Ishikawa (cell line): ENCODE data around the gene AP5S1.

Experiments used
- EGR1 ChIP-seq: IDR thresholded peaks from 2 replicates; pipeline ENCODE4 v1.6.1; 2012
- EP300 ChIP-seq: IDR thresholded peaks from 2 replicates; pipeline ENCODE4 v1.6.1; 2012; ENCODE audit warnings: borderline replicate concordance
- TAF1 ChIP-seq: IDR thresholded peaks from 2 replicates; pipeline ENCODE4 v1.6.1; 2012; ENCODE audit warnings: low read depth, mild to moderate bottlenecking
- TF ChIP-seq, protein P1 (sequence below): IDR thresholded peaks from 2 replicates; pipeline ENCODE4 v1.6.1; 2012; ENCODE audit warnings: low read depth, mild to moderate bottlenecking

DNA sequence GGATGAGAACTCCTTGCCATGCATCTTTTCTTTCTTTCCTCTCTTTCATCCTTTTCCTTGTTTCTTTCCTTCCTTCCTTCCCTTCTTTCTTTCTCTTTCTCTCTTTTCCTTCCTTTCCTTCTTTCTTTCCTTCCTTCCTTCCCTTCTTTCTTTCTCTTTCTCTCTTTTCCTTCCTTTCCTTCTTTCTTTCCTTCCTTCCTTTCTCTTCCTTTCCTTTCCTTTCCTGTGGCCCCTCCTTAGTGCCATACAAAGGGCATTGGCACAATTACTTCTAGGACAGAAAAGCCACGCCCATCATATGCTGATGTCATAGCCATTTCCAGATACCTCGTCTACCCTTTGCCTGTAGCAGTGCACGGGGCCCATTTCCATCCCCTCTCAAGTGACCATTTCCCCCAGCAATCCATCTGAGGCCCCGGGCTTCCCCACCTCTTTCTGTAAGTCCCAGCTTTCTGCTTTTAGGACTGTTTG, 31.6 kb upstream of the AP5S1 start:
- TF ChIP-seq EGR1 (no peak), EP300 (no peak), TAF1 (no peak)
- TF ChIP-seq, protein P1, sequence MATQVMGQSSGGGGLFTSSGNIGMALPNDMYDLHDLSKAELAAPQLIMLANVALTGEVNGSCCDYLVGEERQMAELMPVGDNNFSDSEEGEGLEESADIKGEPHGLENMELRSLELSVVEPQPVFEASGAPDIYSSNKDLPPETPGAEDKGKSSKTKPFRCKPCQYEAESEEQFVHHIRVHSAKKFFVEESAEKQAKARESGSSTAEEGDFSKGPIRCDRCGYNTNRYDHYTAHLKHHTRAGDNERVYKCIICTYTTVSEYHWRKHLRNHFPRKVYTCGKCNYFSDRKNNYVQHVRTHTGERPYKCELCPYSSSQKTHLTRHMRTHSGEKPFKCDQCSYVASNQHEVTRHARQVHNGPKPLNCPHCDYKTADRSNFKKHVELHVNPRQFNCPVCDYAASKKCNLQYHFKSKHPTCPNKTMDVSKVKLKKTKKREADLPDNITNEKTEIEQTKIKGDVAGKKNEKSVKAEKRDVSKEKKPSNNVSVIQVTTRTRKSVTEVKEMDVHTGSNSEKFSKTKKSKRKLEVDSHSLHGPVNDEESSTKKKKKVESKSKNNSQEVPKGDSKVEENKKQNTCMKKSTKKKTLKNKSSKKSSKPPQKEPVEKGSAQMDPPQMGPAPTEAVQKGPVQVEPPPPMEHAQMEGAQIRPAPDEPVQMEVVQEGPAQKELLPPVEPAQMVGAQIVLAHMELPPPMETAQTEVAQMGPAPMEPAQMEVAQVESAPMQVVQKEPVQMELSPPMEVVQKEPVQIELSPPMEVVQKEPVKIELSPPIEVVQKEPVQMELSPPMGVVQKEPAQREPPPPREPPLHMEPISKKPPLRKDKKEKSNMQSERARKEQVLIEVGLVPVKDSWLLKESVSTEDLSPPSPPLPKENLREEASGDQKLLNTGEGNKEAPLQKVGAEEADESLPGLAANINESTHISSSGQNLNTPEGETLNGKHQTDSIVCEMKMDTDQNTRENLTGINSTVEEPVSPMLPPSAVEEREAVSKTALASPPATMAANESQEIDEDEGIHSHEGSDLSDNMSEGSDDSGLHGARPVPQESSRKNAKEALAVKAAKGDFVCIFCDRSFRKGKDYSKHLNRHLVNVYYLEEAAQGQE, result no peak
